Measurements from ENCODE around the gene CHMP3.
"Not testable (repeated sequence)": the region's sequence is repeated elsewhere in the genome, so short reads cannot be mapped to it uniquely, and the experiment has no call there.

Gene CHMP3

GRCh38 chr2:86562922-86563649, at the start of gene CHMP3:
CHMP3 (minus strand) TSS chr2:86563443; CDS start chr2:86563348, 95 bp downstream.
- DNase-seq: peak; percentile 67 to 99 (median 93)

DNA sequence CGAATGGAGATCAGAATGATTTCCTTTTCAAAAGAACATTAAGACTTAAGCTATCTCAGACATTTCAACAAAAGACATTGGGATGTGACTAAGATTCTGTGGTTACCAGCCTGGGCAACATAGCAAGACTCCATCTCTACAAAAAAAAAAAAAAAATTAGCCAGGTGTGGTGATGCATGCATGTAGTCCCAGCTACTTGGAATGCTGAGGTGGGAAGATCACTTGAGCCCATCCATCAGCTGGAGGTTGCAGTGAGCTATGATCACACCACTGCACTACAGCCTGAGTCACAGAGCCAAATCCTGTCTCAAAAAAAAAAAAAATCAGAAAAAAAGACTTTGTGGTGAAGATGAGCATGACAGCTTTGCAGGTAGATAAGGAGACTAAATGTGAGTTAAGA, 47.6 kb upstream of the CHMP3 start:
- DNase-seq: no peak

DNA sequence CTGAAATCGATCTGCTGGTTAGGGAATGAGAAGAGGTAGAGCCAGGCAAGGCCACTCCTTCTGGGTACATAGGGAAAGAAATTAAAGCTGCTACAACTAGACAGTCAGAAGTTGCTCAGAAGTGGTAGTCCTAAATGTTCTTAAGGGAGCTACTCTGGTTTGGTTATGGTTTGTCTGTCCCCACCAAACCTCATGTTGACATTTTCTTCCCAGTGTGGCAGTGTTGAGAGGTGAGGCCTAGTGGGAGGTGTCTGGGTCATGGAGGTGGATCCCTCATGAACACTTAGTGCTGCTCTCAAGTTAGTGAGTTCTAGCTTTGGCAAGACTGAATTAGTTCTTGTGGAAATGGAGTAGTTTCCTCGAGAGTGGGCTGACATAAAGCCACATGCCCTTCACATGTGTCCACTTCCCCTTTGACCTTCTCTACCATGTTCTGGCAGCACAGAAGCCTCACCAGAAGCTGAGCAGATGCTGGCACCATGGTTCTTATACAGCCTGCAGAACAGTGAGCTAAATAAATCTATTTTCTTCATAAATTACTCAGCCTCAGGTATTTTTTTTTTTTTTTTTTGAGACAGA, 45.7 kb upstream of the CHMP3 start:
- DNase-seq: no peak

GRCh38 chr2:86603905-86604304, 40.7 kb upstream of the CHMP3 start:
- DNase-seq: no peak

DNA sequence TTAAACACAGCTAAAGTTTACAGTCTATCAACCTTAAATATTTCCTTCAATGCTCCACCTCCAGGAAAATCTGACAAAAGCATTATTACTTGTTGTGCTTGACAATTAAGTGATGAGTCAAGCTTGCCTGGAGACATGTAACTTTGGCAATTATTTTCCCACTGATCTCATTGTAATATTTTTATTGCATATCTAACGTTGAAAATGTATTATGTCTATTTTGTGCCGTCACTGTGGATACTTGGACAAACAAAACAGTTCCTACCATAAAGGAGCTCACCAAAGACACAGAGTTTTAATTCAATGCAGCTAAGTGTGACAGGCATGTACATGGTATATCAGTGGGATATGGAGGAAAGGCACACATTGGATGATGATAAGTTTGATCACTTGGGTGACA, 35.7 kb upstream of the CHMP3 start:
- no peak for DNase-seq

GRCh38 chr2:86596118-86596517, 32.9 kb upstream of the CHMP3 start:
- no peak for DNase-seq

DNA sequence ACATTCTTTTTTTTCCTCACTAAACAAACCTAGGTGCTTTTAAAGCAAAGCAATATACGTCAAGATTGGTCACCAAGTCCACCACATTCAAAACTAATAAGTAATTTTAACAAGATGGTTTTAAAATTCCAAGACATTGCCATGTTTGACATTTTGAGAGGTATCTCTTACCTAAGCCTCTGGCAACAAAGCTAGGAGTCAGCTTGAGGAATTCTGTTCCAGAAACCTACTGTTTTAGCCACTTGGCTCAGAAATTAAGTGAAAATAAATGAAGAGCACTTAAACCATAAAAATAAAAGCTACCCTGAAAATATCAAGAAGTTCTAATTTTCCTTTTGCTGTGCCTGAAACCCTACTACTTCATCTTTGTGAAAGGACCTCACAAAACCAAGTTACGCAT, 30.0 kb upstream of the CHMP3 start:
- DNase-seq: no peak

- peak in 9 of 58 donors; percentile 1 to 39 (median 9) for DNase-seq
Measured at GRCh38 chr2:86592547-86593230, 29.4 kb upstream of the CHMP3 start.

- DNase-seq: not testable (repeated sequence)
Measured at GRCh38 chr2:86589701-86590100, 26.5 kb upstream of the CHMP3 start.

DNA sequence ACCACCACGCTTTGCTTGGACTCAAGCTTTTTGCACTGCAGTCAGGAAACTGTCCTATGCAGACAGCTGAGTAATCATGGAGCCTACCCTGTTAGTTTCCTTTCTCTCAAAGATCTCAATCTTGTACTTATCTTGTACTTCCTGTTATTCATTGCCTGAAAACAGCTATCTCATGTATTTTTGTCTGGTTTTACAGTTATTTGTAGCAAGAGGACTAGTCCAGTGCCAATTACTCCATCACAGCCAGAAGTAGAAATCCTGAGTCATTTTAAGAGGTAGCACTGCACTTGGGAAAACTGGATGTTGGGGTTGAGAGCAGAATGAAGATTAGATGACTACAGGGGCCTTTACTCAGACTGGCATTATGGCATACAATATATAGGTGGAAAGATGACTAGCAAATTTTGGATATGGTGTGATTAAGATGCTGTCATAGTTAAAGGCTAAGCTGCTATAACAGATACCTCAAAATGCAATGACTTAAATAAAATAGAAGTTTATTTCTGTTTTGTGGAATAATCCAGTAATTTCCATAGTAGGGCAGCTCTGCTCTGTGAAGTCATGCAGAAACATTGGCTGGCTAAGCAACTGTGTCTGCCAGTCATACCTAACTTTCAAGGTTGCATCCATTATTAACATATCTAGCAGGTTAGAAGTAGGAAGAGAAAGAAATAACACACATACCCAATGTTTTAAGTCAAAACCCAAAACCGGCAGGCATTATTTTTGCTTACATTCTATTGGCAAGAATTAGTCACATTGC, 21.1 kb upstream of the CHMP3 start:
- DNase-seq: peak in 1 of 58 donors; percentile 9

DNA sequence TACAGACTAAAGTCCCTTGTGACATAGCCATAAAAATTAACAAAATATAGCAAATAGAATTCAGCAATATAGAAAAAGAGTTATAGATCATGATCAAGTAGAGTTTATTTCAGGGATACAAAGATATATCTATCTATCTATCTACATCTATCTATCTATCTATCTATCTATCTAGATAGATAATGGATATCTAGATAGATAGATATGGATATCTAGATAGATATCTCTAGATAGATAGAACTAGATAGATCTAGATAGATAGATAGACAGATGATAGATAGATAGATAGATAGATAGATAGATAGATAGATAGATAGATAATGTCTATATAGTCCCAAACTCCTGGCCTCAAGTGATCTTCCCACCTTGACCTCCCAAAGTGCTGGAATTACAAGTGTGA, 17.3 kb upstream of the CHMP3 start:
- DNase-seq: no peak

- no peak for DNase-seq
Measured at GRCh38 chr2:86577817-86578456, 14.7 kb upstream of the CHMP3 start.

DNA sequence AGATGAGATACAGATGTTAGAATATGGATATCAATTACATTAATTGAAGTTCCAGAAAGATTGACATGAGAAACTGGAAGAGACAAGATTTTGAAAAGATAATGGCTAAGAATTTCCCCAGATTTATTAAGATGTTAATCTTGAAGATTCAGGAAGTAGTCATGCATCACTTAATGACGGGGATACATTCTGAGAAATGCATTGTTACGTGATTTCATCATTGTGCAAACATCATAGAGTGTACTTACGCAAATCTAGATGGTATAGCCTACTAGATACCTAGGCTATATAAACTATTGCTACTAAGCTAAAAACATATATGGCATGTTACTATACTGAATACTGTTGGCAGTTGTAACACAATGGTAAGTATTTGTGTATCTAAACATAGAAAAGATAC, 6.8 kb upstream of the CHMP3 start:
- no peak for DNase-seq

- no peak for DNase-seq
Measured at GRCh38 chr2:86566821-86567190, 3.6 kb upstream of the CHMP3 start.

GRCh38 chr2:86566158-86566820, 3.0 kb upstream of the CHMP3 start:
- DNase-seq: peak in 36 of 58 donors; percentile 2 to 71 (median 24)

GRCh38 chr2:86563650-86564061, 413 bp upstream of the CHMP3 start:
- DNase-seq: peak in 3 of 58 donors; percentile 24 to 64 (median 41)

DNA sequence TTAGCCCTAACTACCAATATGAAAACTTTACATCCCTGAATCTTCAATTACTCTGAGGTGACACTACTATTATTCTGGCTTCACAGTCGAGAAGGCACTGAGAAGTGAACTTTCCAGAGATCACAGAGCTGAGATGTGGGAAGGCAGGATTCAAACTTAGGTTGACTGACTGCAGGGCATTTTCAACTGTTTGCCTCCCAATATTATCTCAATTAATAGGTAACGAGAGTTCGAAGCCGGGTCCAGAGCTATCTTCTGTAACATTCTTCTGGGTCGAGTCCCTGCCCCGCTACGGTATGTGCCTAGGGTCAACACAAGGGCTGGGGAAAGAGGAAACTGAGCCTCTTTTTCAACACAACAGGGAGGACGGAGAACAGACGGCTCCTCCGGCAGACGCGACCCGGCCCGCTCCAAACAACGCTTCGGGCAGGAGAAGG, 740 bp downstream of the CHMP3 start:
- no peak for DNase-seq

GRCh38 chr2:86557836-86558235, 5.4 kb downstream of the CHMP3 start:
- DNase-seq: no peak

- DNase-seq: no peak
Measured at GRCh38 chr2:86556508-86556907, 6.7 kb downstream of the CHMP3 start.

DNA sequence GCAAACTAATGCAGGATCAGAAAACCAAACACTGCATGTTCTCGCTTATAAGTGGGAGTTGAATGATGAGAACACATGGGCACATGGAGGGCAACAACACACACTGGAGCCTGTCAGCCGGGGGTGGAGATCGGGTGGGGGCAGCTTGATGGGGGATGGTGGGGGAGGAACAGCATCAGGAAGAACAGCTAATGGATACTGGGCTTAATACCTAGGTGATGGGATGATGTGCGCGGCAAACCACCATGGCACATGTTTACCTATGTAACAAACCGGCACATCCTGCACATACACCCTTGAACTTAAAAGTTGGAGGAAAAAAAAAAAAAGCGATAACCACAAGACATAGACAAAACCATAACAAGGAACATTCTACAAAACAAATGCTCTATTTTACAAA, 10.4 kb downstream of the CHMP3 start:
- DNase-seq: no peak

Measured in anterior cingulate cortex (tissue), 58 donors.